ENCODE measurements around the gene KISS1. TPM values are rescaled to one million over a fixed set of nuclear protein-coding genes. Genes with fewer than 3 reads are reported as not detected.

KISS1 gene
- total RNA-seq, 4 donors from 2014 or later, result not detected

DNA sequence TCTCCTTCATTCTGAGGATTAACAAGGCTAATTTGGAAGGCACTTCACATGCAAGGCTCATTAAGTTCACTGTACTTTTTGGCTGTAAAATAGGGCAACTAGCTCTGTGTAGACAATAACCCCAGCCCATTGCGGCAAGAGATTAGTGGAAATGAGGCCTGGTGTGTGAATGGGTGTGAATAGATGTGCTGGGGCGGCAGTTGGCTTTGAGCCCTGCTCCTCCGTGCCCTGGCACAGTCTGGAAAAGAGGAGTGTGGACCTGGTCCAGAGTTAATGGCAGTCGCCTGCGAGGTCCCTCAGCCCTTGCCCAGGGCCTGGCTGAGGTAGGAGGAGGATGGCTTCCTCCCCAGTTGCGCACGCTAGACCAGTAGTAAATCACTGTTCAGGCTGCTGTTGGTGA, 4.8 kb downstream of the KISS1 start:
- H3K4me1 ChIP-seq, result peaks cover 0 to 10% (median 6%) of the 10 kb centered on the region in 4 donors
- no peaks in the 10 kb centered on the region for H3K9me3 ChIP-seq
- 61% methylated on average over 7 of the region's 7 CpGs; no CpG with 5 or more reads in 1 of the 2 donors for WGBS, 2 donors (ENCODE audit: low coverage in 1 of 2)
- H3K27ac ChIP-seq, result no peak overlapping the region
- TF ChIP-seq POLR2AphosphoS5 (IDR thresholded peaks at IDR 0.05), result no peak
- in situ Hi-C loops (cut with MboI; ENCODE audit: low pct_ligation_motif_present in 1 of 4, low pct_unique_long_range_greater_than_20kb in 1 of 4, low sequenced_read_pairs in 3 of 4), result no loop called here
- H3K36me3 ChIP-seq, result no peaks in the 10 kb centered on the region
- peaks cover 60% of the 10 kb centered on the region for H3K27me3 ChIP-seq
- intact Hi-C loops (cut with DNase I; ENCODE audit: low total_unique reads), result no loop called here
- no peak overlapping the region for H3K4me3 ChIP-seq
- no peak for DNase-seq

DNA sequence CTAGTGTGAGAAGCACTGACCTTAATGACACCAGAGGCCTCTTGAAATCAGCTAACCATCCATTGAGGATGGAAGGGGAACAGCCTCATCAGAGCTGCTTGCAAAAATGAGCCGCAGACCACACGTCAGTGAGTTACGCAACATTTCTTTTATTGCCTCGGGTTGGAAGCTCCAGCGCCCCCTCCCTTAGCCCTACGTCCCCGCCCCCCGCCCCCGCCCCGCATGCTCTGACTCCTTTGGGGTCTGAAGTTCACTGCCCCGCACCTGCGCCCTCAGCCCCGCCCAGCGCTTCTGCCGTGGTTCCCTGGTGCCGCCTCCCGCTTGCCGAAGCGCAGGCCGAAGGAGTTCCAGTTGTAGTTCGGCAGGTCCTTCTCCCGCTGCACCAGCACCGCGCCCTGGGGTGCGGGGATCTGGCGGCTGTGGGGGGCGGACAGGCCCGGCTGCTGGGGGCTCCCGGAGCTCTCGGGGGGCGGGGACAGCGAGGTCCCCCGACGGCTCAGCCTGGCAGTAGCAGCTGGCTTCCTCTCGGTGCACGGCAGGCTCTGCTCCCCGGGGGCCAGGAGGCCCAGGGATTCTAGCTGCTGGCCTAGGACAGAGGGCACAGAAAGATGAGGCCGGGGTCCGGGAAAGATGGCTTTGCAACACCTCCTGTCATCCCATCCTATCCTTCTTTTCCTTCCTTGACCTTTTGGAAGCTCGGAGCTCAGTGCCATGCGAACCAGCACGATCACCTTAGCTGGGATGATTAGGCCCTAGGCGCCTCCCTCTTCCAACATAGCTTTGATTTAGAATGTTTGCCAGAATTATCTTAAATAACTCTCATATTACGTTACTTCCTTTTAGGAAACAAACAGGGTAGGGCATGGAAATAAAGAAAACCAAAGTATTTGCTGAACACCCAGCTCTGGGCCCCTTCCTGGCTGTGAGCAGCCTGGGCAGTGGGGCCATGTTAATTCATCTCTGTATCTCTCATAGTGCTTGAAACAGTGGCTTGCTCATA, 5.8 kb downstream of the KISS1 start:
- intact Hi-C loops (cut with DNase I; ENCODE audit: low total_unique reads), result no loop called here
- TF ChIP-seq, protein P1, sequence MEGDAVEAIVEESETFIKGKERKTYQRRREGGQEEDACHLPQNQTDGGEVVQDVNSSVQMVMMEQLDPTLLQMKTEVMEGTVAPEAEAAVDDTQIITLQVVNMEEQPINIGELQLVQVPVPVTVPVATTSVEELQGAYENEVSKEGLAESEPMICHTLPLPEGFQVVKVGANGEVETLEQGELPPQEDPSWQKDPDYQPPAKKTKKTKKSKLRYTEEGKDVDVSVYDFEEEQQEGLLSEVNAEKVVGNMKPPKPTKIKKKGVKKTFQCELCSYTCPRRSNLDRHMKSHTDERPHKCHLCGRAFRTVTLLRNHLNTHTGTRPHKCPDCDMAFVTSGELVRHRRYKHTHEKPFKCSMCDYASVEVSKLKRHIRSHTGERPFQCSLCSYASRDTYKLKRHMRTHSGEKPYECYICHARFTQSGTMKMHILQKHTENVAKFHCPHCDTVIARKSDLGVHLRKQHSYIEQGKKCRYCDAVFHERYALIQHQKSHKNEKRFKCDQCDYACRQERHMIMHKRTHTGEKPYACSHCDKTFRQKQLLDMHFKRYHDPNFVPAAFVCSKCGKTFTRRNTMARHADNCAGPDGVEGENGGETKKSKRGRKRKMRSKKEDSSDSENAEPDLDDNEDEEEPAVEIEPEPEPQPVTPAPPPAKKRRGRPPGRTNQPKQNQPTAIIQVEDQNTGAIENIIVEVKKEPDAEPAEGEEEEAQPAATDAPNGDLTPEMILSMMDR (IDR thresholded peaks at IDR 0.05), result no peak
- TF ChIP-seq EP300 (IDR thresholded peaks at IDR 0.05; ENCODE audit: low read depth) (no peak), POLR2AphosphoS5 (IDR thresholded peaks at IDR 0.05) (no peak), POLR2A (IDR thresholded peaks at IDR 0.05) (no peak)
- Histone ChIP-seq H3K4me1 (peaks cover 0 to 10% (median 6%) of the 10 kb centered on the region in 4 donors), H3K27ac (no peak overlapping the region), H3K36me3 (no peaks in the 10 kb centered on the region), H3K9me3 (no peaks in the 10 kb centered on the region), H3K4me3 (peak overlapping the region in 3 of 4 donors; percentile 1 to 38 (median 23)), H3K27me3 (peaks cover 54% of the 10 kb centered on the region)
- in situ Hi-C loops (cut with MboI; ENCODE audit: low pct_ligation_motif_present in 1 of 4, low pct_unique_long_range_greater_than_20kb in 1 of 4, low sequenced_read_pairs in 3 of 4), result no loop called here
- peak; percentile 71 for DNase-seq
- 15 to 27% methylated on average over 14 to 23 of the region's 44 CpGs for WGBS, 2 donors (ENCODE audit: low coverage in 1 of 2)

DNA sequence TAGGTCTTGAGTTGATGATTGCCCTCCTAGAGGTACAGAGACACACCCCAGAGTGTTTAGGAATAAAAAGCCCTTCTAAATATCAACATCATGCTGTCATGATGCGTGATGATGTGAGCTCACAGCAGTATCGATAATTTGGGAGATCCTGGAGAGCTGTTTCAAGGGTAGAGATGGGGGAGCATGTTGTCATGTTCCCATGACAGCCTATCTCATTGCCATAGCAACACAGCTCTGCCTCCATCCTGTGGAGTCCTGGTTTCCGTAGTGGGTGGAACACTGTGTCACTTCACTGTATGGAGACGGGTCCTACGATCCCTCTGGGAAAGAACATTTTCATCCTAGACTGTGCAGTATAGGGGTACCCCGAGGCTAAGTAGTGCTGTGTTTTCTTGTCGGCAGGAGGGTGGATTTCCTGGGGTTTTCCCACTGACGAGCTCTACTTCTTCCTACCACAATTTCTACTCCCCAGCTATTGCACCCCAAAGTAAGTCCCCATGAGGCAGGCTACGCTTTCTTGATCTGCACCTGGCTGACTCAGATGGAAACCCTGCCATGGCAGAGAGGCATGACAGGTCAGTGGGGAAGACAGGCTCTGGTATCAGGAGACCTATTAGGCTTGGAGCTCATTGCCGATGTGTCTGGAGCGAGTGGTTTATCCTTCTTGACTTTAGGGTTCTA, 7.2 kb downstream of the KISS1 start:
- in situ Hi-C loops (cut with MboI; ENCODE audit: low pct_ligation_motif_present in 1 of 4, low pct_unique_long_range_greater_than_20kb in 1 of 4, low sequenced_read_pairs in 3 of 4), result no loop called here
- DNase-seq, result no peak
- H3K9me3 ChIP-seq, result no peaks in the 10 kb centered on the region
- 75 to 100% methylated on average over 2 to 11 of the region's 11 CpGs for WGBS, 2 donors (ENCODE audit: low coverage in 1 of 2)
- no peak overlapping the region for H3K4me3 ChIP-seq
- intact Hi-C loops (cut with DNase I; ENCODE audit: low total_unique reads), result no loop called here
- peaks cover 54% of the 10 kb centered on the region for H3K27me3 ChIP-seq
- H3K36me3 ChIP-seq, result no peaks in the 10 kb centered on the region
- H3K27ac ChIP-seq, result no peak overlapping the region
- H3K4me1 ChIP-seq, result peaks cover 0 to 10% (median 6%) of the 10 kb centered on the region in 4 donors
- TF ChIP-seq POLR2AphosphoS5 (IDR thresholded peaks at IDR 0.05), result no peak
- TF ChIP-seq EP300 (IDR thresholded peaks at IDR 0.05; ENCODE audit: low read depth), result no peak
- TF ChIP-seq, protein P1 (IDR thresholded peaks at IDR 0.05), result no peak
- no peak for TF ChIP-seq POLR2A (IDR thresholded peaks at IDR 0.05)

GRCh38 chr1:204186597-204186996, 9.7 kb downstream of the KISS1 start:
- DNase-seq, result no peak
- TF ChIP-seq EP300 (IDR thresholded peaks at IDR 0.05; ENCODE audit: low read depth) (no peak), POLR2A (IDR thresholded peaks at IDR 0.05) (no peak), POLR2AphosphoS5 (IDR thresholded peaks at IDR 0.05) (no peak)
- TF ChIP-seq, protein P1 (IDR thresholded peaks at IDR 0.05), result no peak
- Histone ChIP-seq H3K4me3 (no peak overlapping the region), H3K36me3 (no peaks in the 10 kb centered on the region), H3K27me3 (peaks cover 46% of the 10 kb centered on the region), H3K9me3 (no peaks in the 10 kb centered on the region), H3K4me1 (peaks cover 0 to 10% (median 6%) of the 10 kb centered on the region in 4 donors), H3K27ac (no peak overlapping the region)
- in situ Hi-C loops (cut with MboI; ENCODE audit: low pct_ligation_motif_present in 1 of 4, low pct_unique_long_range_greater_than_20kb in 1 of 4, low sequenced_read_pairs in 3 of 4), result no loop called here
- WGBS, 2 donors (ENCODE audit: low coverage in 1 of 2), result 72 to 83% methylated on average over 2 to 10 of the region's 10 CpGs
- intact Hi-C loops (cut with DNase I; ENCODE audit: low total_unique reads), result no loop called here

Data from transverse colon (tissue), 4 donors.